SIG-M5 treated with dmso at 0.1 percent for 504 hours (cell line): ENCODE measurements around the gene NUDCD3.
"Not testable (repeated sequence)": the region's sequence is repeated elsewhere in the genome, so short reads cannot be mapped to it uniquely, and the experiment has no call there.

Experiments
- DNase-seq: peaks from one replicate; lab custom pipeline; 2025; ENCODE audit not compliant: unreplicated experiment; lab: John Stamatoyannopoulos, UW

Gene NUDCD3

GRCh38 chr7:44518761-44519160, 28.3 kb upstream of the NUDCD3 start:
- DNase-seq = no peak

GRCh38 chr7:44517175-44517574, 26.7 kb upstream of the NUDCD3 start:
- no peak for DNase-seq

DNA sequence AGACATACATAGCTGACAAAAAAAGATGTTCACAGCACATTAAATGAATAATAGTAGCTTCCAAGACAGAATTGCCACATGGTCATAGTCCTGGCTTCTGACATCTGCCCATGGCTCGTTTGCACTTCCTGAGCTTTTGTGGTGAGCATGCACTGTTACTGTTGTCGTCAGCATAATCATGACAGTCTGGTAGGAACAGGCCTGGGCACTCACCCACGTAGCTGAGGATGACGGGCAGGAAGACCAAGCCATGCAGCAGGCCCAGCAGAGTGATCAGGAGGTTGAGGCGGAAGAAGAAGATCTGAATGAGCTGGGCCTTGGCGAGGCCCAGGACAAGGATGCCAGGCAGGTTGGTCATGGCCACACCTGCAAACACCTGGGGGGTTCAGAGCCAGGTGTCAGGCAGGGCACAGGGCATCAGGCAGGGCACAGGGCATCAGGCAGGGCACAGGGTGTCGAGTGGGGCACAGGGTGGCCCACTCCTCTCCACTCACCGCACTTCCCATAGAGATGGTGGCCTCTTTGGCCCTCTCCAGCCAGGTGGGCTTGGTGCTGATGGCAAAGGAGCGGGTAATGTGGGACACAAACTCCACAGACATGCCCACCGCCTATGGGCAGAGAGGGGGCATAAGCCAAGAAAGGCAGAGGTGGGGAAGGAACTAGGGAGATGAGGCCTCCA, 25.3 kb upstream of the NUDCD3 start:
- no peak for DNase-seq

- no peak for DNase-seq
These were observed 22.3 kb upstream of the NUDCD3 start for GRCh38 chr7:44512736-44513135.

DNA sequence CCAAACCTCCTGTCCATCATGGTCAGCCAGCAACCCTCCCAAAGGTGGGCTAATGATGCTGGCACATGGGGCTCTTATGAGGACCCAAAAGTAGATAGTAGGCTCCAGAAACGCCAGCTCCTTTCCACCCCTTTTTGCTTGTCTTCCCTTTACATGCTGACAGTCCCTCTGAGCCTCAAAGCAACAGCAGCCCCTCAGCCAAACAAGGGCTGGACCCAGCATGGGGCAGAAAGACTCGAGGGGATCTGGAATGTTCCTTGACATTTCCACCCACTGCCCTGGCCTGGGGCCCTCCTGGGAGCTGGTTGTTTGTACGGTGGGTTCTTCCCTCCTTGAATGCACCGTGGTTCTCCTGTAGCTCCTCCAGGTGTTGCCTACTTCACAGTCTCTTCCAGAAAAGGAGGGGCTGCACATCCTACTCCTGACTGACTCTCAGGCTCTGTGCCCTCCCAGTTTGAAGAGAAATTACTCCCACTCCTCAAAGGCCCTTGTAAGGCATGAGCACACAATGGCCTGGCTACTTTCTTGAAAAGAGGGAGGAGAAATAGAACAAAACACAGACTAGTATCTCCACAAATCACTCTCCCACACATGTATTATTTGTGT, 21.5 kb upstream of the NUDCD3 start:
- no peak for DNase-seq

- DNase-seq = no peak
These were observed 20.8 kb upstream of the NUDCD3 start for GRCh38 chr7:44511236-44511635.

- peak; percentile 23 for DNase-seq
These were observed 18.0 kb upstream of the NUDCD3 start for GRCh38 chr7:44508328-44509030.

DNA sequence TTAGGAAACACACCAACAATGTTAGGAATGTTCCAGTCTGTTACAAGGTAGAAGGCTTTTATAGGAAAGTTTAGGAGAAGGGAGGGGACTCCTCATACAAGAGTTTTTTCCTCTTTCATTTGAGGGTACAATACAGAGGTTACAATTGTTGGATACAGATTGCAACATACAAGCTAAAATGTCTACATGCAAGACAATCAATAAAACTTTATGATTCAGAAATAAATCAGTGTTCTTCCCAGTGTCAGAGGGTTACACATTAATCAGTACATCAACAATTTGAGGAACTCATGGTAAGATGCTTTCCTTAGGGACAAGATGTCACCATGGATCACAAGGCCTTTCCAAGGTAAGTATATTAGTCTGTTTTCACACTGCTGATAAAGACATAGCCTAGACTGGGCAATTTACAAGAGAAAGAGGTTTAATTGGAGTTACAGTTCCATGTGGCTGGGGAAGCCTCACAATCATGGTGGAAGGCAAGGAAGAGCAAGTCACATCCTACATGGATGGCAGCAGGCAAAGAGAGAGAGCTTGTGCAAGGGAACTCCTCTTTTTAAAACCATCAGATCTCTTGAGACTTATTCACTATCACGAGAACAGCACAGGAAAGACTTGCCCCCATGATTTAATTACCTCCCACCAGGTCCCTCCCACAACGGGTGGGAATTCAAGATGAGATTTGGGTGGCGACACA, 16.3 kb upstream of the NUDCD3 start:
- not testable (repeated sequence) for DNase-seq

- DNase-seq = no peak
These were observed 15.1 kb upstream of the NUDCD3 start for GRCh38 chr7:44505595-44505994.

- no peak for DNase-seq
These were observed 7.9 kb upstream of the NUDCD3 start for GRCh38 chr7:44498230-44498954.

- no peak for DNase-seq
These were observed 6.9 kb upstream of the NUDCD3 start for GRCh38 chr7:44497155-44498027.

DNA sequence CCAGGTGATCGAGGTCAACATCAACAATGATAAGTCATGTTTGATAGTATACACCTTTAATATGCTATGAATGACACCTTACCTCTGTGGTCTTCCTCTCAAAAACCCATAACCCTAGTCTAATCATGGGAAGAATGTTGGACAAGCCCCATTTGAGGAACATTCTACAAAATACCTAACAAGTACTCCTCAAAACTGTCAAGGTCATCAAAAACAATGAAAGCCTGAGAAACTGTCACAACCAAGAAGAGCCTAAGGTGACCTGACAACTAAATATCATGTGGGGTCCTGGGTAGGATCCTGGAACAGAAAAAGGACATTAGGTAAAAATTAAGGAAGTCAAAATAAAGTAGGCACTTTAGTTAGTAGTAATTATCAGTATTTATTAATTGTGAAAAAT, 5.9 kb upstream of the NUDCD3 start:
- DNase-seq = no peak

DNA sequence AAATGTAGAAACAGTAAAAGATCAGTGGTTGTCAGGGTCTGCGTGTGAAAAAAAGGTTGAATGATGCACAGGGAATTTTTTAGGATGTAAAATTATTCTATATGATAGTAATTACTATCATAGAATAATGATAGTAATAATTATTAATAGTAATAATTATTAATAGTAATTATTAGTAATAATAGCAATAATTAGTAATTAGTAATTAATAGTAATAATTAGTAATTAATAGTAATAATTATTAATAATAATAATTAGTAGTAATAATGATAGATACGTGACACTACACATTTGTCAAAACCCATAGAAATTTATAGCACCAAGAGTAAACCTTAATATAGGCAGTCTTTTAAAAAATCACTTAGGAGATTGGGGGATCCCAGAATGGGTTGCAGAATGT, 4.5 kb upstream of the NUDCD3 start:
- DNase-seq = no peak

DNA sequence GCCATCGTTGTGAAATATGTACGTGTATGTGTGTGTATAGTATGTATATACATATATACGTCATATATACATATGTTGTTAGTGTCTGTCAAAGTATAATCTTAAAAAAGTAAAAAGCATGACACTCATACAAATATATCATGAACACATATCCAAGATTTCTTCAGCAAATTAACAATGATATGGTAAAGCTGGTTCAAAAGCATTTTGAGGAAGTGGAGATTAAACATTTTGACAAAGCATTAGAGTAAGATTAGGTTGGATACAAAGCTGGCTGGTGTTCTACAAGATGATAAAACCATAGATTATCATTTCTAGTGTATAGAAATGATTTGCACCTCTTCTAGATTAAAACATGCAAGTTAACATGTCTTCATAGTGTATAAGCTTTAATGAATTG, 771 bp upstream of the NUDCD3 start:
- DNase-seq = no peak

- peak; percentile 54 for DNase-seq
These were observed 505 bp downstream of the NUDCD3 start for GRCh38 chr7:44489955-44490350.

DNA sequence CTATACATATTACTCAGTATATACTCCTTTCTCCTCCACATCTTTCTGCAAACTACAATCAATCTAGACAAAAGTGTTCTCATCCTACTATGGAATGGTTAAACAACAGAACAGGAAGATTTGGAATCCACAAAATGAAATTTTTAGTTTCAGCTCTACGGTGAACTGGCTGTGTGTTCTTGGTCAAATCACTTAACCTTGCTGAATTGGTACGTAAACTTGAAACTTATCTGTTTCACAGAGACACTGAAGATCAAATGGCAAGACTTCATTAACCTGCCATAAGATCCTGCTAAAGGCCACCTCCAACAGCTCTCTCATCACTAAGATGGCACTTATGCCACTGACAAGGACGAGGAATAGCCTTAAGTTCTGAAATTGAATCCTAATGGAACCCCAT, 1.5 kb downstream of the NUDCD3 start:
- no peak for DNase-seq

GRCh38 chr7:44486693-44487092, 3.8 kb downstream of the NUDCD3 start:
- DNase-seq = peak; percentile 43

GRCh38 chr7:44486001-44486400, 4.5 kb downstream of the NUDCD3 start:
- DNase-seq = no peak

GRCh38 chr7:44484482-44485313, 5.8 kb downstream of the NUDCD3 start:
- no peak for DNase-seq
